GM21737 (cell line): ENCODE results near the gene KRT86.
"Not testable (repeated sequence)": the region's sequence is repeated elsewhere in the genome, so short reads cannot be mapped to it uniquely, and the experiment has no call there.

ENCODE experiments used
- ATAC-seq: cut with Tn5 transposase; IDR thresholded peaks from one replicate; pipeline ENCODE4 v1.9.1; 2021; ENCODE audit warnings: mild to moderate bottlenecking, moderate library complexity; ENCODE audit not compliant: unreplicated experiment

The KRT86 gene

DNA sequence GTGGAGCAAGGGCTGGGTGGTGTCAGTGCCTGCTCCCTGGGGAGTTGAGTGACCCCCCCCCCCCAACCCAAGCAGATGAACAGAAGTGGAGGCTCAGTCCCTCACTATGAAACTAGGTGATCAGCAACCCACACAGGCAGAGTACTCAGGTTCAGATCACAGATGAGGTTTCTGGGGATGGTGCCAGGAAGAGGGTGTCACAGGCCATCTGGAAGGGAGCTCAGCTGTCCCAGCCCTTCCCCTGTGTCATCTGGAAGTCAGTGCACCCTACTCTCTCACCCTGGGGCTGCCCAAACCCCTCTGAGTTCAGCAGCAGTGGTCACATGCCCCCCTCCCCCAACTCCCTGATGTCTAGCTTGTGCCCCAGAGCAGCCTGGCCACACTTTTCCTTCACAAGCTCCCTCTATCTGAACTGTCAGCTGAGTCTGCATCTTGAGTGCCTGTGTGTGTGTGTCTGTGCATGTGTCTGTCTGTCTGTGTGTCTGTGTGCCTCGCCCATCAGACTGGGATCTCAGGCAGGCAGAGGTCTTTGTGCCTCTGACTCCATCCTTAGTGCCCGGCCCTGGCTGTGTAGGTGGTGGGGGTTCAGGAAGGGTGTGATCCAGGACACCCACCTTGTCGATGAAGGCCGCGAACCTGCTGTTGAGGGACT, 16.2 kb downstream of the KRT86 start:
- ATAC-seq, result not testable (repeated sequence)

DNA sequence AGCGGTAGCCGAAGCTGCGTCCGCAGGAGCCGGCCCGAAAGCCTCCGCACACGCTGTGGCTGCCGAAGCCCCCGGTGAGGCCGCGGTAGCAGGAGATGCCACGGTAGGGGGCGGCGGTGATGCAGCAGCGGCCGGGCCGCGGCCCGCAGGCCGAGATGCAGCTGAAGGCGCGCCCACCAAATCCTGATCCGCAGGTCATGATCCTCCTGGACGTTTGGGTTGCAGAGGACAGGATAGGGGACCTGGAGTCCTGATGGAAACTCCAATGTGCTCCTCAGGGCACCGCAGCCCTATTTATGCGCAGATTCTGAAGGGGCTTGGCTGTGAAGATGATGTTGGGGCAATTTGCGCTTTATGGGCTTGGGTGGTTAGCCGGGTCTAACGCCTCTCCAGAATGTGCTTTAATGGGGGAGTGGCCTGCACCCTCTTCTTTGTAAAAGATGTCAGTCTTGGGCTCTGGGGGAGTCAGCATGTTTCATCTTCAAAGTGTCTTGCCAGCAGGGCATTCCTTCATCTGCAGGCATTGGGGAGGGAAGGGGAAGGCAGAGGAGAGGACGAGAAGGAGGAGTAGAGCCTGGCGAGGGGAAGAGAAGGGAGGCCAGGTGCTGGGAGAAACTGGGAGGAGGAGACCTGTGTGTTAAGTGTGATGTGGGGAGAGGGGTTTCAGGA, 17.0 kb downstream of the KRT86 start, which contains the start of gene KRT81:
Gene KRT81, minus strand, starts transcription at position 268 of the 669 bp plus-strand sequence. Its CDS starts 69 bp downstream, at position 199.
- no peak for ATAC-seq

DNA sequence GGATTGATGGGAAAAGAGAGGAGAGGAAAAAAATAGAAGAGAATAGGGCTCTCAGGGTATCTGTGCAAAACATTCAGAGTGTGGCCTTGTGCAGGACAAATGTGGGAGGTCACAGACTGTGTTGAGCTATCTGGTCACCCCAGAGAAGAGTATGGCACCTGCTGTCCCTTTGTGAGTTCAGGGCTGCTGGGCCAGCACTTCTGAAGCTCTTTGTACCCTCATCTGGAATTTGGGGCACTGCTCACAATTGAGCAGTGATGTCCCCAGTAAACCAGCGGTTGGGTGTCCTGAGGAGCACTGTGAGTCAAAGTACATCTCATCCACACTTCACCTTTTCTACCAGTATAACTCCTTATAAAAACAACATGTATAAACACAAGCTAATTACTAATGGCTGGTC, 19.5 kb downstream of the KRT86 start:
- no peak for ATAC-seq

DNA sequence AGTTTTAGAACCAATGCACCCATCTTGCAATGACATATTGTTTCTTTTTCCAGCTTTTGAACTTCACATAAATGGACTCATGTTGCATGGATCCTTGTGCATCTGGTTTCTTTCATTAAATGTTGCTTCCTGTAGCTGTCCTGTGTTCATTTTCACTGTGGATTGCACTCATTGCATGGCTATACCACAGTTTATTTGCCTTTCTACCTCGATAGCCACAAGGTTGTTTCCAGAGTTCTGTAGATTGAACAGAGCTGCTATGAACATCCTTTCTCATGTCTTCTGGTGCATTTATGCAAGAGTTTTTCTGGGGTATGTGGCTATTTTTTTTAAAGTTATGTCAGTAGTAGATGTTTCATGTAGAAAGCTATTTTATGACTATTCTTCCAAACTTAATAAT, 20.4 kb downstream of the KRT86 start:
- ATAC-seq, result no peak

DNA sequence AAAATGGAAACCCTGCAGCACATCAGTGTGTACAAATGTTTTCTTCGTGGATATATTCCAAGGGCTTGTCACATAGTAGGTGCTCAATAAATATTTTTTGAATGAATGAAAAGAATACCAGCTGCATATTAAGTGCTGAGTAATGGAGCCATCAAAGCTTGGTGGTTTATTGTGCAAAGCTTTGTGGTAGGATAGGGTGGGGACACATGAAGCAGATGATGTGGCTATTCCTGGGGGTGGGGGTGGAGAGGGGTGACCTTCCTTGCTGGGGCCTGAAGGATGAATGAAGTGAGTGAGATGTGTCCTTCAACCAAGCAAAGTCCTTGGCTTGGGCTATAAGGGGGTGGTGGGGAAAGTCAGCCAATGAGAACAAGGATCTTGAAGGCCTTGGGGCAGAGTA, 21.2 kb downstream of the KRT86 start:
- ATAC-seq, result no peak

DNA sequence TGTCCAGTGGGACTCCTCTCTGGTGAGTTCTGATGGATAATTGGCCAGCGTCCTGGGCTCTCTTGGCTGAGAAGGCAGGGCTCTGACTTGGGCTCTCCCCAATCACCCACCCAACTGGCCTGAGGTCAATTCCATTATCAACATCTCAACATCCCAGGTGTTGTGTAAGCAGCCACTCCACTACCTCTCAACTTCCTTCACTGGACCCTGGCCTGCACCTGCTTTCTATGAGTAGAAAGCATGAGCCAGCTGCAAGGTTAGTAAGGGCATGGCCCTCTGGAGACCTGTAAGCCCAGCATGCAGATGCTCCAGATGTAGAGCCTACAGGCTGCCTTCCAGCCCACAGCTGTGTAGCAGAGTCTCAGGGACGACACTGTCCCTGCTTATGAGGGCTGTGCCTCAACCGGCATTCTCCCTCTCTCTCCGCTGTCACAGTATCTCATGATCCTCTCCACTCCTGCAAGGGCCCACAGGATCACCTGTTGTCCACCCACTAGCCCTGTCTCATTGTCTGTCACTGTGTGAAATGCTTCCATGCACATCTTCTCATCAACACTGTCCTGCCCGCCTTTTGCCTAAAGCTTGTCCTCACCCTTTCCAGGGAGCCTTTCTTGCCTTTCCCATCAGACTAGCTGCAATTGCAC, 22.2 kb downstream of the KRT86 start:
- no peak for ATAC-seq

DNA sequence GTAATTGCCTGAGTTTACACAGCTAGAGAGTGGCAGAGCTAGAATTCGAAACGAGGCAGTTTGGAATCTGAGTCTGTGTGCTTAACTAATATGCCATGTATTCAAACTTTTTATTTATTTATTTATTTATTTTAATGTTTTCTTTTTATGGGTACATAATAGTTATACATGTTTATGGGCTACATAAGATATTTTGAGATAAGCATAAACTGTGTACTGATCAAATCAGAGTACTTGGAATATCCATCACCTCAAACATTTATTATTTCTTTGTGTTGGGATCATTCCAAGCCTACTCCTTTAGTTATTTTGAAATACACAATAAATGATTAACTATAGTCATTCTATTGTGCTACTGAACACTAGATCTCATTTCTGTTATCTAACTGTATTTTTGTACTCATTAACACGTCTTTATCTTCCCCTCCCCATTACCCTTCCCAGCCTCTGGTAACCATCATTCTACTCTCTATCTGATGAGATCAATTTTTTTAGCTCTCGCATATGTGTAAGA, 24.3 kb downstream of the KRT86 start:
- ATAC-seq, result no peak

DNA sequence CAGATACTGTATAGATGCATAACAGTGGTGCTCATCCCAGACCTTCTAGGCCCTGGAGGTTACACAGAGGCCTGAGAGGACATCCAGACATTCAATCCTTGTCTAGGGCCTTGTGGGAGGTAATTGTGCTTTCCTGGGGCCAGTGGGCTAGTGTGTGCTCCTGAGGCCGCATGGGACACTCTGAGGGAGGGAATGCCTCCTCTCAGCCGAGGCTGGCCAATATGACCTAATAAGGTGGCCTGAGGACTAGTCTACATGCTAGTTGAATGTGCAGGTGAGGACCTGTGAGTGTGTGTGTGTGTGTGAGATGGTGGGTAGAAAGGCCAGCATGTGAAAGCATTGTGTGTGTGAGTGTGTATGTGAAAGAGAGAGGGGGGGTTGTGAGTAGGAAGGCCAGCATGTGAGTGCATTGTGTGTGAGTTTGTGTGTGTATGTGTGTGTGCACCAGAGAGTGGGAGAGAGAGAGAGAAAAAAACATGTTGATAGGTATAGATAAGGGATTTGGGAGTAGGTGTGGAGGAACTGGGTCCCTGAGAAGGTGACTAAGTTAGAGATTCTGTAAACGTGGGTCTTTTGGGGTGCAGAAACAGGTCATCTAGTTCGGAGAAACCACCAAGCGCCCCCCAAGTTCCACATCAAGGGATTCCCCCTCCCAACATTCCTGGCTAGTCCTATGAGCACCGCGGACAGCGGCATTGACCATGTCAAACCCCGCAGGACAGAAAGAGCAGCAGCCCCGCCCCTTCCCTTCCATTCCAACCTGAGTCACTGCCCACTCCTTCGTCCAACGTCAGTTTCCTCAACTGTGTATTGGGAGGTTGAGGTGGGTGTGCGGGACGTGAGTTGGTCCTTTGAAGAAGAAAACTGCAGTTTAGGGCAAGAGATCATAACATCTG, 26.6 kb downstream of the KRT86 start:
- no peak for ATAC-seq

DNA sequence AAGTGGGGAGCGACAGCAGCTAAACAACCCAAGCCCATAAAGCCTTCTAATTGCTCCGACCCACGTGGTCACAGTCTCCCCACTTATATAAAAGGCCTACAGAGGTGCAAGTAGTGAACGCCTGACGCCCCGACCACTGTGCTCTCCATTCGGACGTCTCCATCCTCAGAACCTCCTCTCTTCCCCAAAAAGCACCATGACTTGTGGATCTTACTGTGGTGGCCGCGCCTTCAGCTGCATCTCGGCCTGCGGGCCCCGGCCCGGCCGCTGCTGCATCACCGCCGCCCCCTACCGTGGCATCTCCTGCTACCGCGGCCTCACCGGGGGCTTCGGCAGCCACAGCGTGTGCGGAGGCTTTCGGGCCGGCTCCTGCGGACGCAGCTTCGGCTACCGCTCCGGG, 27.3 kb downstream of the KRT86 start:
- not testable (repeated sequence) for ATAC-seq

DNA sequence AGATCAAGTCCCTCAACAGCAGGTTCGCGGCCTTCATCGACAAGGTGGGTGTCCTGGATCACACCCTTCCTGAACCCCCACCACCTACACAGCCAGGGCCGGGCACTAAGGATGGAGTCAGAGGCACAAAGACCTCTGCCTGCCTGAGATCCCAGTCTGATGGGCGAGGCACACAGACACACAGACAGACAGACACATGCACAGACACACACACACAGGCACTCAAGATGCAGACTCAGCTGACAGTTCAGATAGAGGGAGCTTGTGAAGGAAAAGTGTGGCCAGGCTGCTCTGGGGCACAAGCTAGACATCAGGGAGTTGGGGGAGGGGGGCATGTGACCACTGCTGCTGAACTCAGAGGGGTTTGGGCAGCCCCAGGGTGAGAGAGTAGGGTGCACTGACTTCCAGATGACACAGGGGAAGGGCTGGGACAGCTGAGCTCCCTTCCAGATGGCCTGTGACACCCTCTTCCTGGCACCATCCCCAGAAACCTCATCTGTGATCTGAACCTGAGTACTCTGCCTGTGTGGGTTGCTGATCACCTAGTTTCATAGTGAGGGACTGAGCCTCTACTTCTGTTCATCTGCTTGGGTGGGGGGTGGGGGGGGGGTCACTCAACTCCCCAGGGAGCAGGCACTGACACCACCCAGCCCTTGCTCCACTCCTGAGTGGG, 27.9 kb downstream of the KRT86 start:
- not testable (repeated sequence) for ATAC-seq

DNA sequence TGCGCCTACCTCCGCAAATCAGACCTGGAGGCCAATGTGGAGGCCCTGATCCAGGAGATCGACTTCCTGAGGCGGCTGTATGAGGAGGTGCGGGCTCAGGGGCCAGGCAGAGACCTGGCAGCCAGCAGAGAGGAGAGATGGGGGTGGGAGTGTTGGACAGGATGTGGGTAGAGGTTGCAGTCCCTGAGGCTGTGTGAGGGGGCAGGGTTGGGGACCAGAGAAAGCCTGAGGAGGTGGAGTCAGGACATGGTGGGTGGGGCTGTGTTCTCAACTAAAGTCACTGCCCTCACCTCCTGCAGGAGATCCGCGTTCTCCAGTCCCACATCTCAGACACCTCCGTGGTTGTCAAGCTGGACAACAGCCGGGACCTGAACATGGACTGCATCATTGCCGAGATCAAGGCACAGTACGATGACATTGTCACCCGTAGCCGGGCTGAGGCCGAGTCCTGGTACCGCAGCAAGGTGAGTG, 30.5 kb downstream of the KRT86 start:
- peak; percentile 89 for ATAC-seq

DNA sequence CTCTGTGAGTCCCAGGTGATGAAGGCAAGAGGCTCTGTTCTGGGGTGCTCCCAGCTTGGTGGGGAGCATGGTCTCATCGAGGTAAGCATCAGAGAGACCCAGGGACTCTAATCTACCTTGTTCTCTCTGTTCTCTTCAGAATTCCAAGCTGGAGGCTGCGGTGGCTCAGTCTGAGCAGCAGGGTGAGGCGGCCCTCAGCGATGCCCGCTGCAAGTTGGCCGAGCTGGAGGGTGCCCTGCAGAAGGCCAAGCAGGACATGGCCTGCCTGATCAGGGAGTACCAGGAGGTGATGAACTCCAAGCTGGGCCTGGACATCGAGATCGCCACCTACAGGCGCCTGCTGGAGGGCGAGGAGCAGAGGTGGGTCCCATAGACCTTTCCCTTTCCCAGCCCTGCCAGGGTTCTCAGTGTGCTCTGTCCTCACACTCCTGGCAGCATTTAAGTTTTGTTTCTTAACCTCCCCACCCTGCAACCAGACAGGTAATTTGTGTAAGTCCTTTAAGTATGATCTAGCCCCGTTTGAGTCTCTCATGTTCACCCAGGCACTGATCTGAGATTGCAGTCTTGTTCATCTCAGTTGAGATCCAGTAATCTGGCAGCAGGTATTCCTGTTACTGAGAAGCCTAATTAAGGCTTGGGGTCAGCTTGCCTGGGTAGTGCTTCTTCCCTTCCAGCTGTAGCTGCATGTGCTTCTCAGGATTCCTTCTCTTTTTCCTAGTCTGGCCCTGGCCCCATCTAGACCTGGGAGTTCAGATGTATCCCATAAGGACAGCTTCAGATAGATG, 31.7 kb downstream of the KRT86 start:
- no peak for ATAC-seq

DNA sequence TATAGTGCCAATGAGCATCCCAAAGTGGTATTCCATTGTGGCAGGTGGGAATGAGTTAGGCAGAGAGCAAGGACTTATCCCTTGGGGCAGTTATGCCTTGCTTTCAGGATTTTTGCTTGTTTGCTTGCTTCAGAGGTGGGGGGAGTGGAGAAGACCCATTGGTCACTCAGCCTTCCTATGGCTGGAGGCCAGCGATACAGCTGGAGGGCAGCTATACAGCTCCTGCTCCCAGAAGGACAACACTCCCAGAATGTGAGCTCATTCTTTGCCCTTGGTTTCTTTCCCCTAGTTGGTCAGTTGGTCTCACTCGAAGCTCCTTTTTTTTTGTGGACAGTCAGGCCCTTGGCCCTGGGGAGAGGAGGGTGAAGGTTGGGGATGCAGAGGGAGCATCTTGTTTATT, 32.3 kb downstream of the KRT86 start:
- ATAC-seq, result no peak

DNA sequence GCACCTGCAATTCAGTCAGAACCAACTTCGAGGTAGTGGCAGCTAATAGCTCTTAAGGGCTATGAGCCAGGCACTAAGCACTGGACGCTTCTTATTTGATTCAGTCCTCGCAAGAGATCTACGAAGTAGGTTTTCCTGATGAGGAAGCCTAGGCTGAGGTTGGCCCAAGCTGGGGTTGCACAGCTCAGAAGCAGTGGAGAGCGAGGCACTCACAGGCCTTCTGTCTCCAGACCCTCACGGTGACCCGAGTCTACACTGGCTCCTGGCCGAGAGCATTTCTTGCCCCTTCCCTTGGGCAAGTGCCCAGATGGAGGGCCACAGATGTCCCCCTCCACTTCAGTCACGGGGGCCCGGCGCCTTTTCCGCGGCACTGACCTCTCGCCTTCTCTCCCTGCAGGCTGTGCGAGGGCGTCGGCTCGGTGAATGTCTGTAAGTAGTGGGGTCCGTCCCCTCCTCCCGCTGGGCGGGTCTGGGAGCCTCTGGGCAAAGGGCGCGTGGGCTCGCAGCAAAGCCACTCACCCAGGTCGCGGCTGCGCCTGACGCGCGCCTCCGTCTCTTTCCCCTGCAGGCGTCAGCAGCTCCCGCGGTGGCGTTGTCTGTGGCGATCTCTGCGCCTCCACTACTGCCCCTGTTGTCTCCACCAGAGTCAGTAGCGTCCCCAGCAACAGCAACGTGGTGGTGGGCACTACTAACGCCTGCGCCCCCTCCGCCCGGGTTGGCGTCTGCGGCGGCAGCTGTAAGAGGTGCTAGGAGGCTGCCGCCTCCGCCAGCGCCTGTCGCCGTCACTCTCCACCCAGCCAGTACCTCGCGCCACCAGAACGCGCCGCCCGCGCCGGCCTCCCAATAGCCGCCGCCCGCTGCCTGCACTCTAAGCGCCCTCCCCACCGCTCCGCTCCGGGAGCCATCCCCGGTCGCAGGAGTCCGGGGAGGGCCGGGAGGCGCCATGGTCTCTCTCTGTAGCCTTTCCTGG, 33.7 kb downstream of the KRT86 start:
- no peak for ATAC-seq

DNA sequence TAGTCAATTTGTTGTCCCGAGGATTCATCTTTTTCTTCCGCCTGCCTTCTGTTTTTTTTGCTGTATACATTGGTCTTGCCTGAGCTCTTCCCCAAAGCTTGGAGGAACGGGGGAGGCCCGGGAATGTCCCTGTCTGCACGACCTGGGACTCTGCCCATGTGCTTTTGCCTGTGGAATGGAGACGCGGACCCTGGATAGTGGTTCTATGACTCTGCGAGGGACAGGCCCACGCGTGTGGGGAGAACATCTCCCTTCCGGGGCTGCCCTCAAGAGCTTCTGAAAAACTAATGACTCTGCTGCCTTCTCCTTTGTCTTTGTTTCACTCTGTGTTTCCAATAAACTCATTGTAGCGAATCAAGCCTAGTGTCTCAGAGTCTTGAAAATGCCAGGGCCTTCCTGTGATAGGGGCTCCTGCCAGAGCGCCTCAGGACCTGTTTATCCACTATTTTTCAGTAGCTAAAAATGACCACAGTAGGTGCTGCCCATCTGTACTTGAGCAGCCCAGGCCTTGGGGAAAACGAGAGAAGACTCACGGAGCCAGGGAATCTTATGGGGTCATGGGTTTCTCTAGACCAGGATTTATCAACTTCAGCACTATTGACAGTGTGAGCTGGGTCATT, 34.5 kb downstream of the KRT86 start:
- ATAC-seq, result no peak

DNA sequence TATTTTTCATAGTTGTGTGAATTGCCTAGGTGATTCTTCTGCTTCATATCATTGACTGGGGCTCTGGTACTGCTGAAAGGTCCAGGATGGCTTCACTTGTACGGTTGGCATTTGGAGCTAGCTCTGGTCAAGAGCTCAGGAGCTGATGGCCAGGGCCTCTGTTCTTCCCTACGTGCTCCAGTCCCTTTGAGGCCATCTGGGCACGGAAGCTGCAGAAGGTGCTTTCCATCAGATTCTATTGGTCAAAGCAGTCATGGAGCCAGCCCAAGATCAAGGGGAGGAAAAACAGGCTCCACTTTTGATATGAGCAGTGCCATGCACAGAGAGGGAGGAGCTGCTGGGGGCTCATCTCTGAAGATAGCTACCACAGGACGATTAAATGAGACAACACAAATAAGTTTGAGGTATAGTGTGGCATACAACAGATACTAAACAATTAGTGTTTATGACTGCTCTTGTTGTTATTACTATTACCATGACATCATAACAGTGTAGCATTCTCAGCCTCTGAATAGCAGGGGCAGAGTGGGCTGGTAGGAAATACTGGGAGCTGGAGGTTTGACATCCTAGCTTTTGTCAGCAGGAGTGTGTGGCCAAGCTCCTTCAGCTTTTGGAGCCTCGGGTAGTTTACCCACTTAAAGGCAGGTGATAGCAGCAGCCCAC, 36.3 kb downstream of the KRT86 start:
- ATAC-seq, result no peak

DNA sequence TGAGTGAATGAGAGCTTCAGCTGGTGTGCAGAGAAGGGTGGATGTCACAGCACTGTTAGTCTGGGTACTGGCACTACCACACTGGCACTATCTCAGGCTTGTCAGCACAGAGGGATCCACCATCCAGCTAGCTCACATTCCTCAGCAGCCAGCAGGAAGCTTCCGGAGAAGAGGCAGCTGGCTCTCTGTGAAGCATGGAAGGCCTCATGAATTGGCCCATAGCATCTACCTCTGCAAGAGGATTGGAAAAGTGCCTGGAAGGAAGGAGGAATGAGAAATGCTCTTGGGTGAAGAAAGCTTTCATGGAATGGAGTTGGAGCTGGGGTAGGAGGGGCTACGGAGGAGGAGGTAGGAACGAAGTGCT, 36.8 kb downstream of the KRT86 start:
- ATAC-seq, result no peak
